Retina (tissue), 1 donor: ENCODE data around the gene RELN.
A peak's percentile ranks its signal among the peaks of the same experiment; 100 is the strongest.
"Not testable (repeated sequence)": the region's sequence is repeated elsewhere in the genome, so short reads cannot be mapped to it uniquely, and the experiment has no call there.

ENCODE experiments used
- DNase-seq: peaks from one replicate; pipeline ENCODE4 v3.0.0-alpha.2; 2016

The RELN gene

GRCh38 chr7:103824251-103824650, 165.2 kb downstream of the RELN start:
- no peak for DNase-seq

GRCh38 chr7:103823084-103823483, 166.4 kb downstream of the RELN start:
- no peak for DNase-seq

- DNase-seq: no peak
Measured at GRCh38 chr7:103821092-103821491, 168.4 kb downstream of the RELN start.

- not testable (repeated sequence) for DNase-seq
Measured at GRCh38 chr7:103815972-103816371, 173.5 kb downstream of the RELN start.

- no peak for DNase-seq
Measured at GRCh38 chr7:103813970-103814369, 175.5 kb downstream of the RELN start.

GRCh38 chr7:103811997-103812396, 177.5 kb downstream of the RELN start:
- no peak for DNase-seq

- peak; percentile 24 for DNase-seq
Measured at GRCh38 chr7:103811290-103811689, 178.2 kb downstream of the RELN start.

GRCh38 chr7:103810112-103810744, 179.2 kb downstream of the RELN start:
- peak; percentile 58 for DNase-seq

GRCh38 chr7:103809229-103809994, 180.0 kb downstream of the RELN start:
- DNase-seq: no peak

- no peak for DNase-seq
Measured at GRCh38 chr7:103805346-103805745, 184.1 kb downstream of the RELN start.

GRCh38 chr7:103803631-103804030, 185.8 kb downstream of the RELN start:
- no peak for DNase-seq

- no peak for DNase-seq
Measured at GRCh38 chr7:103799298-103799697, 190.2 kb downstream of the RELN start.

- no peak for DNase-seq
Measured at GRCh38 chr7:103797647-103798307, 191.7 kb downstream of the RELN start.

- DNase-seq: no peak
Measured at GRCh38 chr7:103796327-103796962, 193.0 kb downstream of the RELN start.

- DNase-seq: no peak
Measured at GRCh38 chr7:103795787-103796186, 193.7 kb downstream of the RELN start.

- no peak for DNase-seq
Measured at GRCh38 chr7:103795107-103795506, 194.4 kb downstream of the RELN start.

- no peak for DNase-seq
Measured at GRCh38 chr7:103794424-103794823, 195.0 kb downstream of the RELN start.

- DNase-seq: no peak
Measured at GRCh38 chr7:103793614-103794013, 195.8 kb downstream of the RELN start.

- no peak for DNase-seq
Measured at GRCh38 chr7:103791894-103792293, 197.6 kb downstream of the RELN start.

GRCh38 chr7:103787041-103787440, 202.4 kb downstream of the RELN start:
- DNase-seq: not testable (repeated sequence)

GRCh38 chr7:103784646-103785286, 204.7 kb downstream of the RELN start:
- DNase-seq: no peak

GRCh38 chr7:103781409-103781808, 208.0 kb downstream of the RELN start:
- no peak for DNase-seq

GRCh38 chr7:103780561-103780960, 208.9 kb downstream of the RELN start:
- DNase-seq: not testable (repeated sequence)
